Naive thymus-derived CD4-positive, alpha-beta T cell (primary cell): ENCODE results near the gene ZDHHC13. TPM values are rescaled to one million over a fixed set of nuclear protein-coding genes. Genes with fewer than 3 reads are reported as not detected.

ENCODE experiments used
- ATAC-seq: fragments of 150-1000 bp; cut with Tn5 transposase; 2 replicates; pipeline ENCODE4 v1.10.0; 2021; ENCODE audit warnings: mild to moderate bottlenecking, moderate library complexity
- CTCF ChIA-PET: fragments of 350-600 bp; sonication (Branson Sonifier 250); formaldehyde crosslinking; loops from one replicate; lab custom pipeline; 2021; ENCODE audit warnings: antibody characterized with exemption; lab: Charles Lee
- POLR2A ChIA-PET: fragments of 350-600 bp; sonication (Branson Sonifier 250); formaldehyde crosslinking; loops from one replicate; lab custom pipeline; 2021; ENCODE audit warnings: antibody characterized with exemption, inconsistent platforms; lab: Charles Lee
- DNase-seq, 9 donors: peaks; one replicate each; pipeline versions ENCODE4 v3.0.0 to v3.0.0-alpha.2; 2020 to 2022; ENCODE audit warnings: mixed read lengths in 1 of 9
- H3K27ac ChIP-seq: one replicate; pipeline ENCODE4 v1.7.0; 2013; ENCODE audit warnings: mild to moderate bottlenecking, low read depth, low read length, moderate library complexity
- H3K27me3 ChIP-seq, 2 donors: one replicate each; pipeline ENCODE4 v1.7.0; 2013; ENCODE audit warnings: low read length in 2 of 2, mild to moderate bottlenecking in 2 of 2, moderate library complexity in 2 of 2; ENCODE audit not compliant: control insufficient read depth in 2 of 2, insufficient read depth in 2 of 2
- H3K36me3 ChIP-seq, 3 experiments: 1 replicate in 2 of 3; 2 replicates in 1 of 3; pipeline ENCODE4 v1.7.0; 2013; ENCODE audit warnings: low read length in 3 of 3, mild to moderate bottlenecking in 3 of 3, moderate library complexity in 1 of 3; ENCODE audit not compliant: insufficient read depth in 3 of 3, control insufficient read depth in 2 of 3
- H3K4me1 ChIP-seq, 2 donors: one replicate each; pipeline ENCODE4 v1.7.0; 2013; ENCODE audit warnings: low read length in 2 of 2, mild to moderate bottlenecking in 2 of 2, moderate library complexity in 1 of 2; ENCODE audit not compliant: control insufficient read depth in 2 of 2, insufficient read depth in 2 of 2
- H3K4me3 ChIP-seq: 2 replicates; pipeline ENCODE4 v1.7.0; 2013; ENCODE audit warnings: mild to moderate bottlenecking, low read length
- H3K9me3 ChIP-seq, 3 experiments: 1 replicate in 2 of 3; 2 replicates in 1 of 3; pipeline ENCODE4 v1.7.0; 2013; ENCODE audit warnings: low read length in 3 of 3; ENCODE audit not compliant: control insufficient read depth in 2 of 3
- H3K27ac Mint-ChIP-seq, 9 donors: one replicate each; pipeline ENCODE4 v1.8.0; 2020 to 2022; ENCODE audit warnings: mixed read lengths in 9 of 9, mild to moderate bottlenecking in 8 of 9, moderate library complexity in 5 of 9, inconsistent platforms in 2 of 9
- H3K27me3 Mint-ChIP-seq, 5 donors: one replicate each; pipeline ENCODE4 v1.8.0; 2021 to 2022; ENCODE audit warnings: mixed read lengths in 5 of 5, mild to moderate bottlenecking in 1 of 5
- H3K36me3 Mint-ChIP-seq, 5 donors: one replicate each; pipeline ENCODE4 v1.8.0; 2020 to 2022; ENCODE audit warnings: mixed read lengths in 5 of 5, mild to moderate bottlenecking in 3 of 5, inconsistent platforms in 1 of 5
- H3K4me1 Mint-ChIP-seq, 7 donors: one replicate each; pipeline ENCODE4 v1.8.0; 2020 to 2022; ENCODE audit warnings: mixed read lengths in 7 of 7, mild to moderate bottlenecking in 3 of 7, inconsistent platforms in 1 of 7
- H3K4me3 Mint-ChIP-seq, 10 donors: one replicate each; pipeline ENCODE4 v1.8.0; 2020 to 2022; ENCODE audit warnings: mild to moderate bottlenecking in 10 of 10, mixed read lengths in 10 of 10, moderate library complexity in 6 of 10, inconsistent platforms in 2 of 10
- H3K9me3 Mint-ChIP-seq, 11 donors: one replicate each; pipeline ENCODE4 v1.8.0; 2020 to 2022; ENCODE audit warnings: mixed read lengths in 11 of 11, mild to moderate bottlenecking in 4 of 11, inconsistent platforms in 1 of 11, moderate library complexity in 1 of 11
- intact Hi-C, 2 donors: fragments of 100-400 bp; cut with micrococcal nuclease; formaldehyde crosslinking; loops; one replicate each; pipeline ENCODE4 v1.15.1; 2023
- polyA plus RNA-seq, 2 donors: library from polyadenylated mRNA; unstranded; fragments of 300-500 nt; fragmentation: Illumina TruSeq; gene quantifications; one replicate each; pipeline ENCODE4 v1.2.3, GENCODE V29; 2021
- total RNA-seq, 6 experiments: library from RNA in 5 of 6; stranded (reverse) in 5 of 6; gene quantifications; 1 replicate in 5 of 6; 2 replicates in 1 of 6; pipeline ENCODE4 v1.2.3 and lab custom pipeline; 2021 to 2026

The ZDHHC13 gene
- total RNA-seq (10 to 100 TPM in 4 of 5 experiments, 1 to 10 TPM in 1; 9.3 to 21.3 (median 14.2) TPM), polyA plus RNA-seq (1 to 10 TPM; 6.8 to 9.6 TPM), total RNA-seq (lab: John Stamatoyannopoulos, UW) (18.0 reads per million, percentile 48 among the genes with 10 or more reads in this experiment)

DNA sequence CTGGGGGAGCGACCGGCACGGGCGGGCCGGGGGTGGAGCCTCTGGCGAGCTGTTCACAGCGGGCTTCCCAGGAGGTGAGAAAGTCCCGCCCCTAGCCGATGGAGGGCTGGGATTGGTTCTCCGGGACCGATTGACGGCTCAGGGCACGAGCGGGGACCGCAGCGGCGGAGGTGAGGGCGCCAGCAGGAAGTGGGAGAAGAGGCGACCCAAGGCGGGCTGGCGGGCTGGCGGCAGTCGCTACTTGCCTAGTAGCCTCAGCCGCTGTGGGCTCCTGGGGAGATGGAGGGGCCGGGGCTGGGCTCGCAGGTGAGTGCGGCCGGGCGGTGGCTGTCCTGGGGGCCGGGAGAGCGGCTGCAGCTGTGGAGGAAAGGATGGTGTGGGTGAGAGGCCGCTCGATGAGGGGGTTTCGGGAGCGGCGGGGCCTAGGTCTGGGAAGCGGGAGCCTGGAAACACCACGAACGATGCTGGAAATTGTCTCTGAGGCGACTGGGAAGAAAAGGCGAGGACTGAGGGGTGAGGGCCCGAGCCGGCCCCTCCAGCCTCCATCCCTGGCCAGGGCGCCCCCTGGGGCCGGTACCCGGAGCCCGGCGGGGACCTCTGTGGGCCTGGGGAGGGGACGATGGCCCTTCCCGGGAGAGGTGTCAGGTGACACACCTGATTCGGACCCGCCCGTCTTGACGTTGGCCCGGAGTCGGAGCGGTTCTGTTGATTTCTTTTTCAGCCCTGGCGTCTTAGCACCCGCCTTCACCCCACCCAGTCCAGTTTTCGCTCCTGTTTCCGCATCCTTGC is at the start of gene ZDHHC13:
ZDHHC13 (plus strand) TSS at position 198 of the 789 bp plus-strand sequence; CDS start at position 280, 82 bp downstream.
- Mint-ChIP-seq H3K27me3 (peaks cover 0 to 17% (median 0%) of the 10 kb centered on the region in 5 donors), H3K36me3 (peaks cover 7 to 22% (median 17%) of the 10 kb centered on the region in 5 donors), H3K27ac (peak within 1 kb of the TSS; percentile 72 to 93 (median 89)), H3K4me1 (peaks cover 35 to 57% (median 53%) of the 10 kb centered on the region in 7 donors), H3K4me3 (peak within 1 kb of the TSS; percentile 89 to 95 (median 93)), H3K9me3 (no peaks in the 10 kb centered on the region)
- peak; percentile 99 for ATAC-seq
- ChIA-PET POLR2A (no interaction called here), CTCF (no interaction called here)
- H3K36me3 ChIP-seq, result peaks cover 0 to 4% (median 0%) of the 10 kb centered on the region in 3 experiments
- H3K27ac ChIP-seq, result peak within 1 kb of the TSS; percentile 73
- intact Hi-C loops, result loop anchor here (1.0 to 10.0 kb wide), 10 partner anchors 40 to 1248 kb away; partner anchors contain the start of genes NAV2 (in 2 of the 2), SERGEF (in 2 of the 2), GTF2H1 (in 1 of the 2) and HPS5 (in 1 of the 2)
- DNase-seq, result peak; percentile 80 to 94 (median 92)
- H3K27me3 ChIP-seq, result no peaks in the 10 kb centered on the region
- H3K4me1 ChIP-seq, result peaks cover 11 to 14% of the 10 kb centered on the region in 2 donors
- peak within 1 kb of the TSS; percentile 82 for H3K4me3 ChIP-seq
- H3K9me3 ChIP-seq, result no peaks in the 10 kb centered on the region

DNA sequence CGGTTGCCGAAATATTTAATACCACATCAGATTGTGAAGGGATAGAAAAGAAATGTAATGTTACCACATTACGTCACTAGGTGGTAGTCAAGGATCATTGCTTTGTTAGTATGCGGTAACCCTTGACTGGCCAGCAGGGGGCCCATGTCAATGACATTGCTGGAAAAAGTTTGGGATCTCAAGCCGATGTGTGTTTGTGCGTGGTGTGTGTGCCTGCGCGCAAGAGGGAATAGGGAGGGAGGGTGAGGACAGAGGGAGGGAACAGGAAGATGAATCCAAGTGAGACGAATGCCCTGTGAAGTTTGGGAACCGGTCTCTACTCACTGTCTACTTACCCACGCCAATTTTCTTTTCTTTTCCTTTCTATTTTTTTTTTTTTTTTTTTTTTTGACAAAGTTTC is 45.7 kb upstream of the ZDHHC13 start:
- H3K27me3 Mint-ChIP-seq, result peaks cover 14 to 33% (median 20%) of the 10 kb centered on the region in 5 donors
- ChIA-PET CTCF (interaction anchor here (0.7 to 1.1 kb wide), 4 partner anchors 9 to 260 kb away, joined by 3 to 7 read pairs (median 6); partner anchors contain the start of gene MRGPRX2), POLR2A (no interaction called here)
- H3K36me3 ChIP-seq, result no peaks in the 10 kb centered on the region
- H3K27me3 ChIP-seq, result no peaks in the 10 kb centered on the region
- no peaks in the 10 kb centered on the region for H3K9me3 ChIP-seq
- intact Hi-C loops, result loop anchor here (1.0 to 10.0 kb wide), 7 partner anchors 169 to 1062 kb away; partner anchors contain the start of gene E2F8 (in 1 of the 2)
- H3K4me3 ChIP-seq, result no peak overlapping the region
- H3K27ac ChIP-seq, result no peak overlapping the region
- ATAC-seq (peak; percentile 93), DNase-seq (peak in 8 of 9 donors; percentile 27 to 51 (median 38))
- peak overlapping the region in 8 of 10 donors; percentile 37 to 83 (median 64) for H3K4me3 Mint-ChIP-seq
- H3K27ac Mint-ChIP-seq, result no peak overlapping the region
- H3K9me3 Mint-ChIP-seq, result peaks cover 0 to 20% (median 14%) of the 10 kb centered on the region in 11 donors
- H3K36me3 Mint-ChIP-seq, result peaks cover 0 to 15% (median 6%) of the 10 kb centered on the region in 5 donors
- H3K4me1 Mint-ChIP-seq, result peaks cover 0 to 5% (median 5%) of the 10 kb centered on the region in 7 donors
- H3K4me1 ChIP-seq, result no peaks in the 10 kb centered on the region

DNA sequence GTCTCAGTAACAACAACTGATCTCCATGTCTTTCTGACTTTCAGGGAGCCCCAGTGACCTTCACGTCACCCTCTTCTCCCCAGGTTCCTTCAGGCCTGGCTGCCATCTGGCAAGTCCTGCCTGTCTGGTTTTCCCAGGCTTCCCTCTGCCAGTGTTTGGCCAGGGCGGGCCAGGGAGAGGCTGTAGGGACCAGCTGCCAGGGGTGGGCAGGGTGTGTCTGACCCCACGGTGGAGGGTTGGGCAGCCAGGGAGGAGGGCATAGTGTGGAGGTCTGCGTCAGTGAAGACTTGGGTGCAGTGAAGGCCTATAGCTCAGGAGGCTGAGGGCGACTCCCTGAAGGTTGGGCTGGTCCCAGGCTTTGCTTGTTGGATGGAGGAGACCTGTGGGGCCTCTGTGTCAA is 44.5 kb upstream of the ZDHHC13 start:
- H3K27ac Mint-ChIP-seq, result no peak overlapping the region
- no peaks in the 10 kb centered on the region for H3K4me1 ChIP-seq
- H3K36me3 ChIP-seq, result no peaks in the 10 kb centered on the region
- peaks cover 0 to 5% (median 5%) of the 10 kb centered on the region in 7 donors for H3K4me1 Mint-ChIP-seq
- H3K9me3 ChIP-seq, result no peaks in the 10 kb centered on the region
- H3K4me3 Mint-ChIP-seq, result no peak overlapping the region
- DNase-seq (no peak), ATAC-seq (no peak)
- intact Hi-C loops, result loop anchor here (10.0 kb wide), 3 partner anchors 672 to 832 kb away; no protein-coding TSS in a partner anchor
- H3K27me3 ChIP-seq, result no peaks in the 10 kb centered on the region
- no peak overlapping the region for H3K27ac ChIP-seq
- ChIA-PET POLR2A (no interaction called here), CTCF (interaction anchor here (1.1 kb wide), 1 partner anchor 8 kb away, joined by 6 read pairs; no protein-coding TSS in a partner anchor)
- peaks cover 0 to 15% (median 6%) of the 10 kb centered on the region in 5 donors for H3K36me3 Mint-ChIP-seq
- peaks cover 12 to 21% (median 20%) of the 10 kb centered on the region in 5 donors for H3K27me3 Mint-ChIP-seq
- H3K9me3 Mint-ChIP-seq, result peaks cover 0 to 20% (median 14%) of the 10 kb centered on the region in 11 donors
- no peak overlapping the region for H3K4me3 ChIP-seq

- CTCF ChIA-PET, result interaction anchor here (0.9 kb wide), 2 partner anchors 21 to 669 kb away, joined by 3 to 5 read pairs; no protein-coding TSS in a partner anchor
Observed at GRCh38 chr11:19073454-19074415, 43.2 kb upstream of the ZDHHC13 start.

GRCh38 chr11:19075636-19076035 is 41.3 kb upstream of the ZDHHC13 start:
- H3K36me3 Mint-ChIP-seq, result no peaks in the 10 kb centered on the region
- Histone ChIP-seq H3K36me3 (no peaks in the 10 kb centered on the region), H3K4me1 (no peaks in the 10 kb centered on the region), H3K27ac (no peak overlapping the region), H3K9me3 (no peaks in the 10 kb centered on the region), H3K4me3 (no peak overlapping the region), H3K27me3 (no peaks in the 10 kb centered on the region)
- DNase-seq, result no peak
- CTCF ChIA-PET, result interaction anchor here (1.5 kb wide), 1 partner anchor 49 kb away, joined by 3 read pairs; no protein-coding TSS in a partner anchor
- no peak overlapping the region for H3K4me3 Mint-ChIP-seq
- peaks cover 0 to 14% (median 4%) of the 10 kb centered on the region in 5 donors for H3K27me3 Mint-ChIP-seq
- intact Hi-C loops, result loop anchor here (2.0 to 10.0 kb wide), 6 partner anchors 41 to 829 kb away; partner anchors contain the start of genes E2F8 (in 1 of the 2) and ZDHHC13 (in 1 of the 2)
- no peak overlapping the region for H3K27ac Mint-ChIP-seq
- H3K4me1 Mint-ChIP-seq, result peaks cover 0 to 5% (median 5%) of the 10 kb centered on the region in 7 donors
- POLR2A ChIA-PET, result no interaction called here
- peaks cover 0 to 2% (median 0%) of the 10 kb centered on the region in 11 donors for H3K9me3 Mint-ChIP-seq
- ATAC-seq, result no peak

More at GRCh38 chr11:19073454-19074415, 43.2 kb upstream of the ZDHHC13 start:
- H3K4me1 Mint-ChIP-seq, result peaks cover 0 to 5% (median 5%) of the 10 kb centered on the region in 7 donors
- intact Hi-C loops, result loop anchor here (10.0 kb wide), 3 partner anchors 671 to 831 kb away; no protein-coding TSS in a partner anchor
- Histone ChIP-seq H3K36me3 (no peaks in the 10 kb centered on the region), H3K9me3 (no peaks in the 10 kb centered on the region), H3K27ac (no peak overlapping the region), H3K4me3 (no peak overlapping the region), H3K27me3 (no peaks in the 10 kb centered on the region), H3K4me1 (no peaks in the 10 kb centered on the region)
- POLR2A ChIA-PET, result no interaction called here
- H3K4me3 Mint-ChIP-seq, result no peak overlapping the region
- H3K27ac Mint-ChIP-seq, result no peak overlapping the region
- ATAC-seq (no peak), DNase-seq (no peak)
- H3K27me3 Mint-ChIP-seq, result peaks cover 8 to 16% (median 12%) of the 10 kb centered on the region in 5 donors
- peaks cover 0 to 12% (median 10%) of the 10 kb centered on the region in 11 donors for H3K9me3 Mint-ChIP-seq
- H3K36me3 Mint-ChIP-seq, result peaks cover 0 to 11% (median 0%) of the 10 kb centered on the region in 5 donors
